Dermis blood vessel endothelial cell (primary cell): ENCODE measurements around the gene RASGRF2. TPM values are rescaled to one million over a fixed set of nuclear protein-coding genes. Genes with fewer than 3 reads are reported as not detected.

Experiments
- DNase-seq: peaks from one replicate; pipeline ENCODE4 v3.0.0; 2010
- total RNA-seq: library from RNA; depleted of rRNA; stranded (reverse); fragments of >200 nt; gene quantifications from 2 replicates; pipeline ENCODE4 v1.2.3, GENCODE V29; 2014

Gene RASGRF2
- total RNA-seq, 1 donor from 2014 or later, result 26.4 TPM

DNA sequence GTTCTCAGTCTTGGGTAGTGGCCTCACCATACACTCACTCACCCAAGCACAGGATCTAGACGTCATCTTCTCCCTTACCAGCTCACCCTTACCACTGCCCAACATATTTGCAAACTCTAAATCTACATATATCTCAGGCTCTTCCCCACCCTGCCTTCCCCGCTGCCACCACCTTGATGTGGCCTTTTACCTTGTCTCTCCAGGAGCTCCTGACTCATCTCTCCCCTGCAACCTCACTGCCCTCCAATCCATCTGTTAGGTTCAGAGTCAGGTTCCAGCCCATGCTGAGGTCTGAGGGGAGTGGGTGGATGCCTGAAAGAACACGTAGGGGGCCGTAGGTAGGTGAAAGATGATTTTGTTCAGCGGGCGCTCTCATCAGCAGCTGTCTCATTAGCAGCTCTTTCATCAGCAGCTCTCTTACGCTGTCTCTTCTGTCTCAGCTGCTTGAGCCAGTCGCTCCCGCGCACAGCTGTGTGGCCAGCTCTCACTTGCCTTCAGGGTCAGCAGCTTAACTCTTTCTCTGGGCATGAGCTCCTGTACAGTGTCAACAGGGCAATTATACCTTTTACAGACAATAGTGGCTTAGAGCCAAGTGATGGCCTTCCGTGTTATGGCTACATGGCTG, 249.8 kb downstream of the RASGRF2 start:
- no peak for DNase-seq

DNA sequence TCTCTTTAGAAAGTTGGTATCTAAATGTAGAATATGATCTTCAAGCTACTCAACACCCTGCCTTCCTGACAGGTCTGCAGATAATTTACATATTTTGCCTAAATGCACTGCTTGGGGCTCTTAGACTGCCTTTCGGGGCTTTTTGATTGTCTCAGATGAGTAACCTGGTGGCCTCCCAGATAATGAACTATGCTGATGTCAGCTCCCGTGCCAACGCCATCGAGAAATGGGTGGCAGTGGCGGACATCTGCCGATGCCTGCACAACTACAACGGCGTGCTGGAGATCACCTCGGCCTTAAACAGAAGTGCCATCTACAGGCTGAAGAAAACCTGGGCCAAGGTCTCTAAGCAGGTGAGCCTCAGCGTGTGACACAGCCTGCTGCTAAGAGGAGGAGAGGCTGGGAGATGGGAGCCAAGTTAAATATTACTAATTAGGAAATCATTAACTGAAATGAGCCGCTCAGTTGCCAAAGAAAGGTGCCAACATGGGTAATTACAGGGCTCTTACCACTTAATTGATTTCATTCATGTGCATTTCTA, 252.1 kb downstream of the RASGRF2 start:
- no peak for DNase-seq

DNA sequence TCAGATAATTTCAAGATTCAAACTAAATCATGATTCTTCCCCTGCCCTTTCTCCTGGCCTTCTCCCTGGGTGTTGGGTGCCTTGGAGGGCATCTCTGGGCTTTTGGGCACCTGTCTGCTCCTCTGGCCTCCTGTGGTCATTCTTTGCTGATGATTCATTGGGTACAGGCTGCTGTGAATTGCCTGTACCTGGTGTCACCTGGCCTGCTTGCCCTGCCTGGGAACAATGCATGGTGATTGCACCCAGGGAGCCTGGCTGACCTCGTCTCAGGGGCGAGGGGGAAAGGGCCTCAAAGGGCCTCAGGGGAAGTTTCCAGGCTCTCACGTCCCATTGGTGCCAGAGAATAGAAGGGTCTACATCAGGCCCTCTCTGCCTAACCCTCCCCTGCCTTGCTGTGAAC, 252.9 kb downstream of the RASGRF2 start:
- DNase-seq, result no peak

DNA sequence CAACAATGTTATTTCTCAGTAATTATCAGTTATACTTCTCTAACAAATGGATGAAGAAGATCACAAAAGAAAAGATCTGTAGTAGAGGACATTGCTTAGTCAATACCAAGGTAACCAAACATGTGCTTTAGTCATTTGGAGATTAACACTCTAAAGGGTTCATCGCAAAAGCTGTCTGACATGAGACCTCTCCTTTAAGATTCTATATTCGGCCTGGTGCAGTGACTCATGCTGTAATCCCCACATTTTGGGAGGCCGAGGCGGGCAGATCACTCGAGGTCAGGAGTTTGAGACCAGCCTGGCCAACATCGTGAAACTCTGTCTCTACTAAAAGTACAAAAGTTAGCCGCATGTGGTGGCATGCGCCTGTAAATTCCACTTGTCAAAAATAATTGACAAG, 254.7 kb downstream of the RASGRF2 start:
- DNase-seq, result no peak

DNA sequence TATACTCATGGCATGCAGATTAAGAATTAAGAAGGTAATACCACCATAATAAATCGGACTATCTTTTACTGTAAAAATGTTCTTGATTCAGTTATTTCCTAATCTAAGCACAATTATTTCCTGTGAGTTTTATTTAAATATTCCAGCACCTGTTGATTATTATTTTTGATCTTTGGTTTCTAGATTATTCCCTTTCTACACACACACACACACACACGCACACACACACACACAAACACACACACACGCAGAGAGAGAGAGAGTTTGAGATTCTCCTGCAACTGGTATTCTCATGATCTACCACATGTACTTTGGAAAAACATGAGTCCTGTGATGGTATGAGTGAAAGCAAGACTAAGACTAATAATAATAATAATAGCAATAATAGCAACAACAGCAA, 256.0 kb downstream of the RASGRF2 start:
- DNase-seq, result no peak

DNA sequence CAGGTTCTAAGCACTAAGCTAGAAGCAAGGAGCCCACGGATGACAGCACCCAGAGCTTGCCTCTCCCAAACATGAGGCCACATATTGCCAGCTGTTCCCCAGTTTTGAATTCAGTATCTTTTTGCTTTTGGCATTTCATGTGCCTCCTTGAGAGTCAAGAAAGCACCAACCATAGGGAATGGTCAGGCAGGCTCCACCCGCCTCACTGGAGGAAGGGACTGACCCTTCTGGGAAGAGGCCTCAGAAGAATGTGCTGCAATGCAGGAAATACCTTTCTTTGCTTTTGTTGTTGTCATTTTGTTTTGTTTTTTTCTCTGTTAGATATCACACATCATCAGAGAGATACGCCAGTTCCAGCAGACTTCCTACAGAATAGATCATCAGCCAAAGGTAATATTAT, 259.2 kb downstream of the RASGRF2 start:
- no peak for DNase-seq

DNA sequence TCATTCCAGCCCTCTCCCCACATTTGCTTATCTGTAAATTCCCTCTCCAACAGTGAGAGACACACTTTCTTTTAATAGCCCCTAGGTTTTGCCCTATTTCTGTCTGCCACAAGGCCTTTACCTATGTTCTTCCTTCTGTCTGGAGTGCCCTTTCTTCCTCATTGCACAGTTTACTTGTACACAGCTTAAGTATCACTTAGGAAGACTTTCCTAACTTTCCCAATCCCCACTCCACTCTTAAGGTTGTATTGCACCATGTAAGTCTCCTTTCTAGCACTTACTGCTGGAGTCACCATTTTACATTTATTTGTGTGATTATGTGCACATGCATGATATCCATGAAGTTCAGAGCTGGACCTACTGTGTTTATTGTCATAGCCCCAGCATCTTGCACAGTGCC, 262.1 kb downstream of the RASGRF2 start:
- DNase-seq, result no peak

DNA sequence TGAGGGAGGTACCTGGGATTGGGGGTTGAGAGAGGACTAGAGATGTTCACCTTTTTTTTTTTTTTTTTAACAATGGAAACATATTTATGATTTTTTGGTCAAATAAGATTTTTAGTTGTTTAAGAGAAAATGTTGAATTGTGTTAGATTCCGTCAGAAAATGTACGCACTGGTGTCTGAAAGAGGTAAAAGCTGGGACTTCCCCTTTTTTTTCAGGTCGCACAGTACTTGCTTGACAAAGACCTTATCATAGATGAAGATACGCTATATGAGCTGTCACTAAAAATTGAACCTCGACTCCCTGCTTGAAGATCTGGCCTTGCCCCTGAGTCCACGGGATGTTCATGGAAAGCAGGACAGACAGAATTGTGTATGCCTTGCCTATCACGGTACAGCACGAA, 265.3 kb downstream of the RASGRF2 start:
- no peak for DNase-seq

DNA sequence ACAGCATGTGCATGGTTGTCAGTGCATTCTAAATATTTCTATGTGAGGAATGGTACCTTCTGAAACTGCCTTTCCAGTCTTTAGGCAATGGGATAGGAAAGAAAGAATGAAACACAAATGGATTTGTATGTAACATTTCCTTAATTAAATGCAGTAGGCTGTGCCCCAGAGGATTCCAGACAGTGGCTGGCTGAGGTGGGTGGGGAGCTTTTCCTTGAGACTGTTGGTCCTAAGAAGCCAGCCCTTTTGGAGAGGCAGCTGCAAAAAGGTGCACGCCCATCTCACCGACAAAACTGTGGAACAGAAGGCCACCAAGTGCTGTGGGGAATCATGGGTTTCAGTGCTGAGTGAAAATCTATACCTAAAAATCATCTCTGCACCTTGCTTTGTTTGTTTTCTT, 266.1 kb downstream of the RASGRF2 start:
- DNase-seq, result no peak

DNA sequence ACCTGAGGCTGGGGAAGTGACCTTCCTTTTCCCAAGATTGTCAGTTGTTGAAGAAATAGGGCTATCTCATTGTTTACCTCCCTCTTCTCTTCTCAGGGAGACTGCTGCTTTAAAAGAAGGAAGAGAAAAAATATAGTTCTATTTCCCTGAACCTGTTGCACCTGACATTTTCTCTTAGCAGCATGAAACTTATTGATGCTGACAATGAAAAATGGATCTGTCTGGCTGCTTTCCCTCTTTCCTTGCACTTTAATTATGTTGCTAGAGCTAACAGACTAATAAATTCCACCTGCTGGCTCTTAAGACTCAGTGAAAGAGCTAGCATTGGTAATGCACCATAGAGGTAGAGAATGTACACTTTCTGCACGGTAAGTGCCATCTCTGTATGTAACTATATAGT, 266.8 kb downstream of the RASGRF2 start:
- no peak for DNase-seq

DNA sequence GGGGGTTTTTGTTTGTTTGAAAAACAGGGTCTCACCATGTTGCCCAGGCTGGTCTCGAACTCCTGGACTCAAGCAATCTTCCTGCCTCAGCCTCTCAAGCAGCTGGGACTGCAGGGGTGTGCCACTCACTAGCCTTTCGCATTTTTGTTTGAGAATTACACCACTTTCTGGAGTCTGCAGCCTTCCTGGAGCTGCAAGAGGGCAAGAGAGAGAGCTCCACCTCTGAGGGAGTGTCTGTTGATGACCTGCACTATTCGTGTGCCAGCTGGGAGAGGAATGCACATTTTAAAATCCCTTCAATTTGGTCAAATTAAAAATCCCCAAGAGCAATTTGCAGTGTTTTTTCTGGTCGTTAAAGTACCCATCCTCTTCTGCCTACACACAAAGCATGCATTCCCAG, 267.9 kb downstream of the RASGRF2 start:
- DNase-seq, result no peak

DNA sequence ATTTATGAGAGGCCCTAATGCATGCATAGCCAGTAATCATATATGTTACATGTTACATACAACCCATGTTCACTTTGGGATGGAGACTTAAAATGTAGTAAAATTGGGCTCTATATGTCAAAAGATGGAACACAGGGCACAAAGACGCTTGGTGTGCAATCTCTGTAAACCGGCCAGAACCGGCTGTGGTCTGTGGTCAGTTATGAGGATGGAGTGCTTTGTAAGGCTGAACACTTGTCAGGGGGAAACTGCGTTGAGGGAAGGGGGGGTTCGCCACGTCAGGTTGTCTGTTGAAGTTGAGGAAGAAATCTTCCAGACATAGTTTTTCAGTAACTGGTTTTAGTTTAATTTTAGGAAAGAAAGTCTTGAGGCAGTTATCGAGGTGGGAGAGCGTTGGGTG, 270.3 kb downstream of the RASGRF2 start:
- DNase-seq, result no peak

DNA sequence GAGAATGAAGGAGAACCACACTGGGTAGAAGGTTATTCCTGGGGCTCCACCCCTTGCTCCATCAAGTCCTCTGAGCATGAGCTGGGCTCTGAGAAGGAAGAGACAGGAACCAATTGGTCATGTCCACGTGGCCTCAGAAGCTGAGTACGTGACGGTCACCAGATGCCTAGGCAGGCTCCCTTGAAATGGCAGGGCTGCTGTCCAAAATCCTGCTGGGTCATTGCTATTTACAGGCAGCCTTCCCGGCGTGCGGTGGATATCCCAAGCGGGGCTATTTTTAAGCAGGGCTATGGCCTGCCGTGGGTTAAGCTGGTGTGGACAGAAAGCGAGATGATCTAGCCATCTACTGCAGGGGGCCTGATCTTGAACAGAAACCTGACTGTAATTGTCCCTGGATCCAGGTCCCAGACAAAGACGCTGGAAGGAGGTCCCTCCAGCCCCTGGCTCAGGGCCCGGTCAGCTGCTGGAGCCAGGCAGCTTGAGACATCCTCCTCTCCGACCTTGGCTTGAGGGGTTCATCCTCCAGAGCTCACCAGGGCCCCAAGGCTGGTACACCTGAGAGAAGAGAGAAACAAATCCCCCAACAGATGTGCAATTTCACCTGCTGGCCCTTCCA, 272.4 kb downstream of the RASGRF2 start:
- no peak for DNase-seq

DNA sequence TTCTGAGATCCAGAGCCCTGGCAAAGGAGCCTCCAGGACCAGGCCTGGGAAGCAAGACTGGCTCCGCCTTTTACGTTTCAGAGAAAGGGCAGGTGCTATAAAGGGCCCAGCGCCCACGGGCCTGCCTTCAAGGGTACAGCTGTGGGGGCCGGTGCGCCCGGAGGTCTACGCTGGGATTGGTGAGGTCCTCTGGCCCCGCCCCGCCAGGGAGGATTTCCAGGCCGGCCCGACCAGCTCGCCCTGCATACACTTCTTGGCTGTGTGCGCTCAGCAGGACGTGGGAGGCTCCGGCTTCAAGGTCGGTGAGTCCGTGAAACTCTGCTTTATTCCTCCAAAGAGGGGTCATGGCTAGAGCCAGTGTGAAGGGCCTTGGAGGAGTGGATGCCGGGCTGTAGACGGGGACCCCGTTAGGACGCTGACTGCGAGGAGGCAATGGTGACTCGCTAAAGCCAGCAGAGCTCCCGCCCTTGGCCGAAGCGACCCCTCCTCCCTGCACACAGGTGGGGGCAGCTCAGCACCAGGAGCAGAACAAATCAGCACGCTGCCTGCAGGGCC, 273.0 kb downstream of the RASGRF2 start, which contains the start of gene CKMT2:
Gene CKMT2, plus strand, starts transcription at position 243 of the 555 bp plus-strand sequence. CDS start 17,811 bp downstream, outside the sequence.
- DNase-seq, result peak; percentile 61

DNA sequence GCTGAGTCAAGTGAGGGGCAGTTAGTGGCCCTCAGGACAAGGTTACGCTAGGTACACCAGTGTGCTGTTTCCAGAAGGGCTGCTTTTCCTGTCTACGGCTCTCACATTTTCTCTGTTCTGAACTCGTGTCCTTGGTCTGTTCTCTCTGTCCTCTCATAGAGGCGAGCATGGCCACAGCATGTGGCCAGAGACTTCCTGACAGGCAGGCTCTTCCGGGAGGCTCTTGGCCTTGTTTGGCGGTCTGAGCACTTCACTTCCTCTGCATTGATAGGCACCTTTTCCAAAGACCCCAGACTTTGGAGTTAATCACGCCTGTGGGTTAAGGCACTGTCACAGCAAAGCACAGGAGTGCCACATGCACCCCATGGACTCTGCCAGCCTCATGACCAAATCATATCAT, 274.1 kb downstream of the RASGRF2 start:
- DNase-seq, result no peak

DNA sequence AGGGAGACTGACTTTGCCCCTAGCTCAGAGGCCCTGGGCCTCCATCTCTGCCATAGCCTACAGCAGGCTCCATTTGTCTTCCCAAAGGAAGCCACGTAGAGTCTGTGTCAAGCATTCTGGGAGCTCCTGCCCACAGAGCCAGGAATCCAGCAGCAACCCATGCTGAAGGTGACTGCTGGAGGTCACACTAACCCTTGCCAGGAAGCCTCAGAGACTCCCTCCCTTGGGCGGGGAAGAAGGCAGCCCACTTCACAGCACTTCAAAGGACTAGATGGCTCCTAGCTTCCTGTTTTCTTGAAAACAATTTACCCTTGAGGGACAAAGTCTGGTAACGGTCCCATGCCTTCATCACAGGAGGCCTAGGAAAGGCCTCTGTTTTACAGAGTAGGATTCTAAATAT, 274.6 kb downstream of the RASGRF2 start:
- DNase-seq, result no peak

DNA sequence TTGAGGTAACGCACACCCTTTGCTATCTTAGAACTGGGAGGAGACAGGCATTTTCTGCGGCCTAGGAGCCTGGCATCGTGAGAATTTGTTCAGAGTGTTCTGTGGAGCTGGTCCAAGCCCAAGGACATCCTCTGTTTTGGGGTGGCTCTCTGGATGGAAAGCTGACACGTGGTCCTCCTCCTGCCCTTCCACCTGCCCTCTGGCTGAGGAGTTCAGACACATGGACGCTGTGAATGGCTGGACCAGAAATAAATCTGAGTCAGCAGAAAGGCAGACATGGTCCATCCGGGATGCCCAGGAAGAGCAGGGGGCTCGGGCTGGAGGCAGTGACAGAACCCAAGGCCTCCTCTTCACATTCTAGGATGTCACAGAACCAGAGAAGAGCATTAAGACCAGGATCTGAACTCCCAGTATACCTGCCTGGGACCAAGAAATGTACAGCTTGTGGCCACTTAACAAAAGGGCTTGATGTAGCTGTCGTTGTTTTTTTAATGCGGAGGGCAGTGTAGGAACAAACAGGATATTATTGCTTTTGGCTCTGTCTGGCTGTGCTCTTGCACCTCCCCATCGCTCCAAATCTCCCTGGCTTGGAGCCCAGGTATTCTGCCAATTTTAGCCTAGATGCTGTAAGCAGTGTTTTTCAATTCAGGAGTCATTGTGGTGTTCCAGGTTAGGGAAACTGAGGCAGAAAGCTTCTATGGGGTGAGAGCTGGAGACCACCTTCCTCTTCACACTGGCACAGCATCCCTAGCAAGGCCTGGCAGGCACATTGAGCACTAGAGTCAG, 275.3 kb downstream of the RASGRF2 start:
- DNase-seq, result no peak

DNA sequence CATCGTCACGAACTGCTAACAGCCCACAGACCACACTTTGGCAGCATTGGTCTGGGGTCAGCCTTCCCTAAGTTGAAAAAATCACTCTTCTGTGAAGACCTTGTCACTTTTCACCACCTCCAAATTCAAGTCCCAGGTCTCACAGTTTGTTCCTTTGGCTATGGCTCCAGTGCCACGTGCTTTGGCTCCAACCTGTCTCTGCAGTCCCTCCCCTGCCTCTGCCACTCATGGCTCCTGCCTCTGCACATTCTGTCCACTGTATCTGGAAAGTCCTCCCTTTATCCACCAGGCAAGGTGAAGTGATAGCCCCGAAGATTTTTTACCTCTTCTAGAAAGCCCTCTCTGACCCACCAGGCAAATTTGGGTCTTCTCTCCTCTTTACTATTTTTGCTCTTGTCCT, 278.3 kb downstream of the RASGRF2 start:
- DNase-seq, result no peak

DNA sequence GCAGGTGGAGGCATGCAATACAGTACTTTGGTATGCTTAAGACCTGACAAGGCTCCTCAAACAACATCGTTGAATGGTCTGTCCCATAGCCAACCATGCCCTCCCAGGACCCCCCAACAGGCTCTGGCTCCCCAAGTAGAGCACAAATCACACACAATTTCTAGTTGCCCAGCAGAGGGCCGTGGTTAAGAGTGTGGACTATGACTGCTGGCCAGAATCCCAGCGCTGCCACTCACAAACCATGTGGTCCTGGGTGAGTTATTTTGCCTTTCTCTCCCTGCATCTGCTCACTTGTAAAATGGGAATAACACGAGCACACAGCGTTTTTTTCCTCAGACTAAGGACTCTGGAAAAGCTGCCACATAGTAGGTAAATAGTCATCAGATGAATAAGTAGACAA, 279.4 kb downstream of the RASGRF2 start:
- no peak for DNase-seq

DNA sequence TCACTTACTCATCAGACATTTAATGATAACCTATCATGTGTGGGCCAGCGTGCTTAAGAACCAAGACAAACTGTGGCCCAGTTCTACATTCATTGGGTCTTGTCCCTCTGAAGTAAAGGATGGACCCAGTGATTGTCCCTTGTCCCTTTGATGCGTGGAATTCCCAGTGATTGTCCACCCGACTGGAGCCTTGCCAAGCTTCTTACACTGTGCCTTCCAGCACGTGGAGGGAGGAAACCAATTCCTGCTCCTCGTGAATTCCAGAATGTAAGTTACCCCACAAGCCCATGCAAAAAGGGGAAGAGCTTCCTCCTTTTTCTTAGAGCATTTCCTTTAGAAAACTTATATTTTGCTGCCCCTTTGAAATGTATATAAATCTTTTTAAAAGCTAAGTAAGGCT, 280.8 kb downstream of the RASGRF2 start:
- DNase-seq, result no peak

DNA sequence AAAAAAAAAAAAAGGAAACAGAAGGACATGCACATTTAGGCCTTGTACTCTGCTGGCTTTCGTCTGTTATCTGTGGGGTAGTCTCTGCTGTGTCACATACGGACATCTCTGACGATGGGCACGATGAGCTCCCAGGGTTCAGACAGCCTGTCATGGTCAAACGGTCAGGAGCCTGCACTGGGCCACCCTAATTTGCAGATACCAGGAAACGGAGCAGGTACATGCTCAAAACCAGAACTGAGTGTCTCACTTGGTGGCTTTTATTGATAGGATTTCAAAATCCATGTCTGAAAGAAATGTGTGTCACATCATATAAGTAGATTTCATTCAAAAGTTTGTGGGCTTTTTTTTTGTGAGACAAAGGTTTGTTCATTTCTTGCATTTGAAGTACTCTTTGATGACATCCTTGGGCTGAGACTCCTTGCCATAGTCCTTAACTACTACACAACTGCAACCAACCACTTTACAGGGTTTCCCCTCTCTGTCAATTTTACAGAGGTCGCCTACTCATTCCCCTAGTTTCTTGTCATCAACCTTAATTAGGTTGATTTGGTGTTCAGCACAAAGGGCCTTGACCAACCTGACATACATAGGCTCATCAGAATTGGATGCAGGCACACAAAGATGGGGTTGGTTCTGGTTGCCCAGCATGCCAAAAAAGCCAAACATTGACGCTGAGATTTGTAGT, 281.9 kb downstream of the RASGRF2 start:
- no peak for DNase-seq

DNA sequence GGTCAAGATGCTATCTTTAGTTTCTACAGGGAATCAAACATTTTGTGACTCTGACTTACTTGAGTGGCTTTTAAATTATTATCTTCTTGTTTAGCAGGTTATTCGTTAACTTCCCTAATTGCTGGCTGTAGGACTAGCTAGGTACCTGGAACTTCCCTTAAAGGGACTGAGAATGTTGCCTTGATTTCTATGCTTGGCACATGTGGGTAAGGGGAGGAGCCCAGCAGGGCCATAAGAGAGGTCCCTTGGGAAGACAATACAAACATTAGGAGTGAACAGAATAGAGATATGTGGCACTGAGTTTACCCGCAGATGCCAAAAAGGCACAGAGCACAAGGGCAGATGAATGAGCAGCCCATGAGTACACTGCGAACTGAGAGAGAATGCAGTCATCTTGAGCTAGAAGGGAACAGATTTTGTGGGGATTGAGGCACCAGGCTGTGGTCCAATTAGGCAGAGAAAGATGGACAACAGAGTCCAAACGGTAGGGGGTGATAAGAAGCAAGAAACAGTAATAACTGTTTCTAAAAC, 282.8 kb downstream of the RASGRF2 start:
- DNase-seq, result no peak

DNA sequence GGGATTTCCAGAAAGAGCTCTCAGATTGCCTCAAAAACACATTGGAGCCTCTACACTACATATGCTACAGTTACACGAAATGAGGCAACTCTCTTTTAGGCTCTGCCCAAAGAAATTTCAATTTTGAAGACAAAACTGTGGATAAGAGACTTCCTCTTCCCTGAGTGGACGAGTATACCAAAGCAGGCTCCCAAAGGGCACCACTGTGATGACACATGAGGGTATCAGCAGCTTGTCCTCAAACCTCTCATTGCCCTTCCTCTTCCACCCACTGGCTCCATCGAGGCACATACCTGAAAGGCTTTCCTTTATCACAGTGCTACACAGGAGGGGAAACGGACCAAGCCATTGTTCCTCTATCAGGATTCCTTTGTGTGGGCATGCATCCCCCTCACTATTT, 284.3 kb downstream of the RASGRF2 start:
- no peak for DNase-seq
